T-cell (primary cell): Measurements from ENCODE around the gene GPER1. TPM values are rescaled to one million over a fixed set of nuclear protein-coding genes. Genes with fewer than 3 reads are reported as not detected.

Experiments used
- ATAC-seq, 4 experiments: fragments of 200-7000 bp in 3 of 4; fragments of 150-1000 bp in 1 of 4; cut with Tn5 transposase; replicated peaks in 1 of 4; 1 replicate in 3 of 4; 2 replicates in 1 of 4; pipeline ENCODE4 v1.10.0; 2021; ENCODE audit warnings: moderate library complexity in 3 of 4, mild to moderate bottlenecking in 2 of 4, moderate number of reproducible peaks in 1 of 4
- CTCF ChIA-PET, 2 donors: fragments of 300-600 bp; sonication (Branson Sonifier 250); formaldehyde crosslinking; loops; one replicate each; lab custom pipeline; 2022; ENCODE audit warnings: antibody characterized with exemption in 2 of 2; lab: Charles Lee
- POLR2A ChIA-PET, 2 donors: fragments of 300-600 bp; sonication (Branson Sonifier 250); formaldehyde crosslinking; loops; one replicate each; lab custom pipeline; 2022; ENCODE audit warnings: antibody characterized with exemption in 2 of 2; lab: Charles Lee
- DNase-seq, 35 experiments: peaks; one replicate each; pipeline versions ENCODE4 v3.0.0 to v3.0.0-alpha.2; 2013 to 2023
- H3K27ac ChIP-seq: one replicate; pipeline ENCODE4 v1.5.1; 2013; ENCODE audit warnings: low read length
- H3K27me3 ChIP-seq, 2 experiments: replicated peaks in 1 of 2; 1 replicate in 1 of 2; 2 replicates in 1 of 2; pipeline versions ENCODE4 v1.6.1 to v1.7.0; 2013; ENCODE audit warnings: low read length in 1 of 2, mixed read lengths in 1 of 2; ENCODE audit not compliant: control insufficient read depth in 2 of 2, insufficient read depth in 2 of 2; ENCODE audit errors: extremely low read depth in 1 of 2
- H3K36me3 ChIP-seq, 2 donors: 1 replicate in 1 of 2; 2 replicates in 1 of 2; pipeline versions ENCODE4 v1.6.1 to v1.7.0; 2013; ENCODE audit warnings: low read length in 1 of 2; ENCODE audit not compliant: control insufficient read depth in 2 of 2, insufficient read depth in 1 of 2; ENCODE audit errors: extremely low read depth in 1 of 2
- H3K4me1 ChIP-seq, 2 experiments: 1 replicate in 1 of 2; 2 replicates in 1 of 2; pipeline versions ENCODE4 v1.6.1 to v1.7.0; 2013; ENCODE audit warnings: low read length in 2 of 2, mixed read lengths in 1 of 2; ENCODE audit not compliant: insufficient read depth in 2 of 2, control insufficient read depth in 1 of 2; ENCODE audit errors: extremely low read depth in 1 of 2
- H3K4me3 ChIP-seq, 2 donors: 1 replicate in 1 of 2; 2 replicates in 1 of 2; pipeline versions ENCODE4 v1.5.1 to v1.7.0; 2013; ENCODE audit warnings: mild to moderate bottlenecking in 2 of 2, low read length in 1 of 2, moderate library complexity in 1 of 2; ENCODE audit not compliant: control insufficient read depth in 1 of 2; ENCODE audit errors: extremely low read depth in 1 of 2
- H3K9me3 ChIP-seq: 2 replicates; pipeline ENCODE4 v1.7.0; 2013
- H3K27ac Mint-ChIP-seq, 2 donors: one replicate each; pipeline ENCODE4 v1.8.0; 2020 to 2021; ENCODE audit warnings: mild to moderate bottlenecking in 2 of 2, mixed read lengths in 2 of 2
- H3K27me3 Mint-ChIP-seq, 2 donors: one replicate each; pipeline ENCODE4 v1.8.0; 2021 to 2022; ENCODE audit warnings: mixed read lengths in 2 of 2
- H3K36me3 Mint-ChIP-seq: one replicate; pipeline ENCODE4 v1.8.0; 2021; ENCODE audit warnings: mixed read lengths
- H3K4me1 Mint-ChIP-seq, 3 donors: one replicate each; pipeline ENCODE4 v1.8.0; 2020 to 2022; ENCODE audit warnings: mixed read lengths in 3 of 3, mild to moderate bottlenecking in 1 of 3
- H3K4me3 Mint-ChIP-seq, 3 donors: one replicate each; pipeline ENCODE4 v1.8.0; 2020 to 2022; ENCODE audit warnings: mild to moderate bottlenecking in 3 of 3, mixed read lengths in 3 of 3, moderate library complexity in 3 of 3
- H3K9me3 Mint-ChIP-seq, 3 donors: one replicate each; pipeline ENCODE4 v1.8.0; 2020 to 2022; ENCODE audit warnings: mixed read lengths in 3 of 3
- WGBS: methylation state at CpG from one replicate; pipeline ENCODE4 v1.1.5; 2013; ENCODE audit warnings: missing lambda C conversion rate; ENCODE audit not compliant: insufficient coverage; 5-methylcytosine and 5-hydroxymethylcytosine counted together
- total RNA-seq, 35 experiments: library from RNA in 6 of 35; stranded (reverse) in 6 of 35; fragments of 120-200 nt in 1 of 35; gene quantifications; one replicate each; pipeline versions ENCODE4 v1.2.1 to v1.2.4 and lab custom pipeline; 2013 to 2026

GPER1 gene
- total RNA-seq, 5 donors from 2014 or later (not counting 1 experiment from before 2014, with no cell fraction given) = 0.23 to 0.41 (median 0.26) TPM; not detected in 2

DNA sequence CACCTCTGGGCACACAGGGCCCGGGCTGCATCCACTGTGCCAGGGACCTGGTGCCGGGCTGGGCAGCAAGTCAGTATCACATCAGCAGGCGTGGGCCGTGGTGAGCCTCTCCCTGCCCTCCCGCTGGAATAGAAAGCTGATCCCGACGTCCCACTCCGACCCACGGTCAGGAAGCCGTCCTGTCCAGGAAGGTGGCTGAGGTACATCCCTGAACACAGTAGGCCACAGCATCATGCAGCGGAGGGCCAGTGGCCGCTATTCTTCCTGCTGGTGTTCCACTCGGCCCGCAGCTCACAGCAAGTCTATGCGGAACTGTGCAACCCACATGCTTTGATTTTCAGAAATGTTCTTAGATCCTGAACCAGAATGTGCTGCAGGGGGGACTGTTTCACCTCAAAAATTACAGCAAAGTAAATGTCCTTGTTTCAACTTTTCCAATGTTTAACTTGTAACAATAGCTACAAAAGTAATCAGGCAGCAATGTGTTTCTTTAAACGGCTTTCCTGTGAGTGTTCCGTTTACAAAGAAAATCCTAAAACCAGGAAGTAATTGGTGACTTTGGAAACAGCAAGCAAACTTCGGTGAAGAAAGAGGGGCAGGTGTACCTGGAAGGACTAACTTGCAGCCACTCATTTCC lies 44.2 kb upstream of the GPER1 start:
- H3K27ac Mint-ChIP-seq = peak overlapping the region; percentile 84 to 85
- no peaks in the 10 kb centered on the region for H3K36me3 Mint-ChIP-seq
- ChIA-PET POLR2A (interaction anchor here in 1 of 2 donors (0.5 kb wide), 1 partner anchor 307 kb away, joined by 3 read pairs; no protein-coding TSS in a partner anchor), CTCF (interaction anchor here in 1 of 2 donors (0.7 to 1.5 kb wide), 2 partner anchors 21 to 50 kb away, joined by 3 to 8 read pairs; no protein-coding TSS in a partner anchor)
- no peak for DNase-seq
- Histone ChIP-seq H3K27ac (peak overlapping the region; percentile 44), H3K27me3 (no peaks in the 10 kb centered on the region), H3K9me3 (no peaks in the 10 kb centered on the region), H3K4me1 (peaks cover 36 to 69% of the 10 kb centered on the region in 2 experiments), H3K4me3 (peak overlapping the region; percentile 60 to 80), H3K36me3 (no peaks in the 10 kb centered on the region)
- 57% methylated on average over 17 of the region's 18 CpGs for WGBS
- H3K9me3 Mint-ChIP-seq = no peaks in the 10 kb centered on the region
- peak overlapping the region; percentile 78 to 80 (median 79) for H3K4me3 Mint-ChIP-seq
- peaks cover 4 to 26% of the 10 kb centered on the region in 2 donors for H3K27me3 Mint-ChIP-seq
- peak in 1 of 4 experiments; percentile 5 for ATAC-seq
- H3K4me1 Mint-ChIP-seq = peaks cover 58 to 69% (median 68%) of the 10 kb centered on the region in 3 donors

DNA sequence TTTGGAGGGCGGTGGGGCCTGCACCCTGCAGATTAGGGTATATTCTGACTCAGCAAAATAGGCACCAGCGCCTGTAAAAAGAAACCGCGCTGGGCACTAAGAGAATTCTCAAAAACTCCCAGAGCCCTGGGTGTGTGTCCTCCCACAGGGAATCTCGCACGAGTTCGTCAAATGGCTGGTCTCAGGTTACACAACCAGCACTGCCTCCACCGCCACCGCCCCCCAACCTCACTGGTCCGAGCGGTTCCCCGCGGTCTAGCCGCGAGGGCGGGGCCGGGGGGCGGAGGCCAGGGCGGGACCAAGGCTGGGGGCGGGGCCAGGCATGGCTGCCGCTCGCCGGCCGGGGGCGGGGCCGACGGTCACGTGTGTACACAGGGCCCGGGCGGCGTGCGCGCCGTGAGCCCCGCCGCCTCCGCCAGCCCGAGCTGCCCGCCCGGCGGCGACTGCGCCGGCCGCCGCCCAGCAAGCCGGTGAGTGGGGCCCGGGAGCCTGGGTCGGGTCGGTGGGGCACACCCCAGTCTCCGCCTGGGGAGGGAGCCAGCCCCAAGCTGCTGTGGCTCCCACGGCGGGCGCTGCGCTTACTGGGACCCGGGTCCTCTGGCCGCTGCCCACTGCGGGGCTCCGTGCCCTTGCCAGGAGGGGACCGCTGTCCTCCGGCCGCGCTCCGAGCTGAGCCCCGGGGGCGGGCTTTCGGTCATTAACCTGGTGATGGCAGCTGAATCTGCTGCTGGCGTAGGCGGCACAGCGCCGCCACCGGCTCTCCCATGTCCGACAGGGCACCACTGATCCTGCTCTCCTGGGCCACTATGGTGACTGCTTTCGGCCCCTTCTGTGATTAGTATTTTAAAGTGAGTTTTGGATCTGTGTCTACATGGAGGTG lies 43.5 kb upstream of the GPER1 start, which contains the start of gene GPR146:
Gene GPR146, plus strand, starts transcription at position 358 of the 880 bp plus-strand sequence. CDS start 12,970 bp downstream, outside the sequence.
- peak within 1 kb of the TSS; percentile 60 to 80 for H3K4me3 ChIP-seq
- CTCF ChIA-PET = interaction anchor here in 1 of 2 donors (1.0 to 1.2 kb wide), 2 partner anchors 21 to 33 kb away, joined by 3 to 5 read pairs; no protein-coding TSS in a partner anchor
- H3K27me3 ChIP-seq = no peaks in the 10 kb centered on the region
- H3K4me1 Mint-ChIP-seq = peaks cover 66 to 76% (median 76%) of the 10 kb centered on the region in 3 donors
- ATAC-seq = peak; percentile 89 to 92 (median 90)
- H3K9me3 ChIP-seq = no peaks in the 10 kb centered on the region
- POLR2A ChIA-PET = no interaction called here
- no peaks in the 10 kb centered on the region for H3K36me3 ChIP-seq
- no peaks in the 10 kb centered on the region for H3K9me3 Mint-ChIP-seq
- peaks cover 4 to 26% of the 10 kb centered on the region in 2 donors for H3K27me3 Mint-ChIP-seq
- H3K4me3 Mint-ChIP-seq = peak within 1 kb of the TSS; percentile 81 to 89 (median 88)
- H3K36me3 Mint-ChIP-seq = no peaks in the 10 kb centered on the region
- peak within 1 kb of the TSS; percentile 44 for H3K27ac ChIP-seq
- peak within 1 kb of the TSS; percentile 84 to 85 for H3K27ac Mint-ChIP-seq
- H3K4me1 ChIP-seq = peaks cover 42 to 77% of the 10 kb centered on the region in 2 experiments
- 1% methylated on average over 72 of the region's 74 CpGs for WGBS
- peak; percentile 69 to 93 (median 84) for DNase-seq

DNA sequence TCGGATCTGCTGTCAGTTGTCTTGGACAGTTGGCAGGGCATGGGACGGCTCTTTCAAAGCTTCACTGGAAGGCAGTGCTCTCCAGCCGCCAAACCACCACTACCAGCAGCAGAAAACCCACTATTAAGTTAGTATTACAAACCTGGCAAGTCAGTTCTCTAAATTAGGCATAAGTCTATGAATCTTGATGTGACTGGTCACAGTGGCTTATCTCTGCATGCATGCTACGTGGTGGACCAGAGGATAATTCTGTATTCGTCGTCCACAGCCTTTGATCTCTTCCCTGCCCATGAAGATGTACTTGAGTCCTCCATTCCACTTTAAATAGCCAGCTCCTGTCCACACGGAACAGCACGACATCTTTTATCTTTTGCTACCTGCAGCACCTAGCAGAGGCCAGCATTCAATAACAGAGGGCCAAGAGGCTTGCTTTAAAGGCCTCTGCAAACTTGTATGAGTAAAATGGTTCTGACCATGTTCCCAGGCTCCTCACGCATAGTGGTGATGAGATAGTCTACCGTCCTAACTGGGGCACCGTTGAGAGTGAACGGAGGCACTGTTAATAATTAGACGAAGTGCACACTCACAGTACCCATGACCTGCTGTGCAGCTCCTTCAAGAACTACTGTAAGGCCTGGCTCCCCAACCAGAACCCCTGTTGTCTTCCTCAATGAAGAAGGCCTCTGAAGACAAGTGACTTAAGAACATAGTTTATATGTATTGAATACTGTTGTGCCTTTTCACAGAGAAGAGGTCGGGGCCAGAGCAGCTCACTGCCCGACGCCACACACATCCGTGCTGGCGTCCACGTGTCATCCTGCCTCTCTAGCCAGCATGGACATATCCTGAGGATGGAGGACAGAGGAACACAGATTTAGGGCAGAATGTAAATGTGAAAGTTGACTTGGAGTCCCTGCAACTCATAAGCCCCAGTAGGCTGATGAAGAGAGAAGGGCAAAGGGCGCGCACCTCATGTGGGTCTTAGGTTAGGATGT lies 42.5 kb upstream of the GPER1 start:
- peaks cover 46 to 86% of the 10 kb centered on the region in 2 experiments for H3K4me1 ChIP-seq
- Mint-ChIP-seq H3K9me3 (no peaks in the 10 kb centered on the region), H3K36me3 (no peaks in the 10 kb centered on the region), H3K4me1 (peaks cover 73 to 83% (median 81%) of the 10 kb centered on the region in 3 donors), H3K27me3 (peaks cover 4 to 23% of the 10 kb centered on the region in 2 donors), H3K4me3 (peak overlapping the region; percentile 81 to 89 (median 88)), H3K27ac (peak overlapping the region; percentile 80 to 83)
- H3K4me3 ChIP-seq = peak overlapping the region; percentile 49 to 69
- ChIA-PET POLR2A (no interaction called here), CTCF (interaction anchor here in 1 of 2 donors (1.0 to 1.2 kb wide), 2 partner anchors 20 to 34 kb away, joined by 3 to 5 read pairs; no protein-coding TSS in a partner anchor)
- WGBS = 89% methylated on average over 11 of the region's 21 CpGs
- ATAC-seq (no peak), DNase-seq (no peak)
- H3K27ac ChIP-seq = no peak overlapping the region
- H3K27me3 ChIP-seq = no peaks in the 10 kb centered on the region
- no peaks in the 10 kb centered on the region for H3K9me3 ChIP-seq
- H3K36me3 ChIP-seq = no peaks in the 10 kb centered on the region

DNA sequence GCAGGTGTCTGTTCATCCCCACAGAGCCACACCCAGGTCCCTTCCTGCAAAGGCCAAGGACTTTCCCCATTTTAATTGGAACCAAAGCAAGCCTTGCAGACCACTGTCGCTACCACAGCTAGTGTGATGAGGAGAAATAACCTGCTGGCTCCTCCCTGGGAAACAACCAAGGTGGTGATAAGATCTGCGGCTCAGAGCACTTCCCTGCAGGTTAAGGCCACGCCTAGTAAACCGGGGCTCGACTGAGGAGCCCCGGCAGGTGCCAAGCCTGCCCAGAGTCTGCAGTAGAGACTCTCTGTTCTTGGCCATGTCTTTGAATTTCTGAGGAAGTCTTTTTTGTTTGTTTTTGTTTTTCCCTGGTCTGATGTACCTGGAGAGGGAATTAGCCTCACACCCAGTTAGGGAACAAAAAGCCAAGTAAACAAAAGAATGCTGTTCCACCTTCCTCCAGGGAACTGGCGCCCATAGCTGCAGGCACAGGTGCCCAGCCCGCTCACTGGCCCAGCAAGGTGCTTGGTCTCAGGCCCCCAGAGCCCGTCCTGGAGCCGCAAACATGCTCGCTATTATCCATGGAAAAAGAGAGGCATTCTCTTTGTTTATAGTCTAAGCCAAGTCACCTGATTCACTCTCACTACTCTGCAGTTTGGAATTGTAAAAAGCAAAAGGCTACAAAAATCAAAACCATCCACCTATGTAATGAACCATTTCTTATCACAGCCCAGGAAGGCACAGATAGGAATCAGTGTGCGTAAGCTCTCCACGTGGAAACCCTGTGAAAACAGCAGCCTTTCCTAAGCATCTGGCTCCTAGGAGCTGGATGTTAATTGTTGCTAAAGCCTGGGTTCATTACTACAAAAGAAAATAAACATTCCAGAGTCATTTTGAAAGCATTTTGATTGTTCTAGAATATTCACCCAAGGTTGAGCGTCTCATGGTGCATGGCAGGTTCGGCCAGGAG lies 40.9 kb upstream of the GPER1 start:
- 49% methylated on average over 13 of the region's 15 CpGs for WGBS
- Mint-ChIP-seq H3K36me3 (no peaks in the 10 kb centered on the region), H3K27ac (peak overlapping the region; percentile 1 to 52), H3K9me3 (no peaks in the 10 kb centered on the region), H3K4me1 (peaks cover 71 to 76% (median 74%) of the 10 kb centered on the region in 3 donors), H3K4me3 (peak overlapping the region; percentile 81 to 89 (median 88)), H3K27me3 (peaks cover 0 to 10% of the 10 kb centered on the region in 2 donors)
- Histone ChIP-seq H3K36me3 (peaks cover 0 to 3% of the 10 kb centered on the region in 2 donors), H3K9me3 (no peaks in the 10 kb centered on the region), H3K27ac (no peak overlapping the region), H3K4me3 (peak overlapping the region; percentile 15 to 44), H3K4me1 (peaks cover 46 to 87% of the 10 kb centered on the region in 2 experiments), H3K27me3 (no peaks in the 10 kb centered on the region)
- POLR2A ChIA-PET = interaction anchor here in 1 of 2 donors (0.5 kb wide), 1 partner anchor 49 kb away, joined by 6 read pairs; no protein-coding TSS in a partner anchor
- ATAC-seq = peak; percentile 38 to 56 (median 50)
- peak in 32 of 35 experiments; percentile 44 to 78 (median 55) for DNase-seq
- CTCF ChIA-PET = no interaction called here
